ENCODE measurements around the gene MPP7. TPM values are rescaled to one million over a fixed set of nuclear protein-coding genes. Genes with fewer than 3 reads are reported as not detected.

Gene MPP7
- total RNA-seq, 2 donors from 2014 or later: 10.1 to 16.1 TPM

- Histone ChIP-seq H3K4me1 (replicated peaks) (peaks cover 5% of the 10 kb centered on the region), H3K4me3 (no peak overlapping the region), H3K9me3 (no peaks in the 10 kb centered on the region), H3K27ac (no peak overlapping the region), H3K27me3 (replicated peaks; ENCODE audit: insufficient read depth) (no peaks in the 10 kb centered on the region), H3K36me3 (no peaks in the 10 kb centered on the region)
- 72% methylated on average over 4 of the region's 4 CpGs for WGBS
- TF ChIP-seq CTCF (IDR thresholded peaks at IDR 0.05) (no peak), POLR2AphosphoS5 (IDR thresholded peaks at IDR 0.05) (no peak), POLR2A (IDR thresholded peaks at IDR 0.05) (no peak)
- no peak for DNase-seq (ENCODE audit: low spot score)
- intact Hi-C loops (cut with DNase I): no loop called here
Measured at GRCh38 chr10:28279878-28280277, 23.0 kb downstream of the MPP7 start.

GRCh38 chr10:28278842-28279241 lies 24.0 kb downstream of the MPP7 start:
- TF ChIP-seq CTCF (IDR thresholded peaks at IDR 0.05) (no peak), POLR2A (IDR thresholded peaks at IDR 0.05) (no peak), POLR2AphosphoS5 (IDR thresholded peaks at IDR 0.05) (no peak)
- Histone ChIP-seq H3K4me3 (no peak overlapping the region), H3K4me1 (replicated peaks) (peaks cover 5% of the 10 kb centered on the region), H3K27me3 (replicated peaks; ENCODE audit: insufficient read depth) (no peaks in the 10 kb centered on the region), H3K27ac (no peak overlapping the region), H3K36me3 (no peaks in the 10 kb centered on the region), H3K9me3 (no peaks in the 10 kb centered on the region)
- DNase-seq (ENCODE audit: low spot score): no peak
- intact Hi-C loops (cut with DNase I): no loop called here
- 67% methylated on average over 4 of the region's 4 CpGs for WGBS

- WGBS: 85% methylated on average over 4 of the region's 4 CpGs
- intact Hi-C loops (cut with DNase I): no loop called here
- H3K9me3 ChIP-seq: no peaks in the 10 kb centered on the region
- peak overlapping the region; percentile 7 to 40 for H3K27ac ChIP-seq
- no peak for DNase-seq (ENCODE audit: low spot score)
- H3K27me3 ChIP-seq (replicated peaks; ENCODE audit: insufficient read depth): no peaks in the 10 kb centered on the region
- no peak for TF ChIP-seq CTCF (IDR thresholded peaks at IDR 0.05)
- TF ChIP-seq POLR2A (IDR thresholded peaks at IDR 0.05): no peak
- TF ChIP-seq POLR2AphosphoS5 (IDR thresholded peaks at IDR 0.05): no peak
- no peak overlapping the region for H3K4me3 ChIP-seq
- no peaks in the 10 kb centered on the region for H3K36me3 ChIP-seq
- no peaks in the 10 kb centered on the region for H3K4me1 ChIP-seq (replicated peaks)
Measured at GRCh38 chr10:28276384-28276783, 26.5 kb downstream of the MPP7 start.

- Histone ChIP-seq H3K4me1 (replicated peaks) (no peaks in the 10 kb centered on the region), H3K9me3 (no peaks in the 10 kb centered on the region), H3K36me3 (no peaks in the 10 kb centered on the region), H3K4me3 (no peak overlapping the region), H3K27ac (no peak overlapping the region), H3K27me3 (replicated peaks; ENCODE audit: insufficient read depth) (no peaks in the 10 kb centered on the region)
- no peak for TF ChIP-seq POLR2AphosphoS5 (IDR thresholded peaks at IDR 0.05)
- no peak for TF ChIP-seq POLR2A (IDR thresholded peaks at IDR 0.05)
- TF ChIP-seq CTCF (IDR thresholded peaks at IDR 0.05): no peak
- intact Hi-C loops (cut with DNase I): no loop called here
- no peak for DNase-seq (ENCODE audit: low spot score)
Measured at GRCh38 chr10:28274475-28274874, 28.4 kb downstream of the MPP7 start.

GRCh38 chr10:28273343-28273742 lies 29.5 kb downstream of the MPP7 start:
- intact Hi-C loops (cut with DNase I): no loop called here
- no peaks in the 10 kb centered on the region for H3K9me3 ChIP-seq
- WGBS: 66% methylated on average over 5 of the region's 5 CpGs
- no peaks in the 10 kb centered on the region for H3K4me1 ChIP-seq (replicated peaks)
- no peak for DNase-seq (ENCODE audit: low spot score)
- no peaks in the 10 kb centered on the region for H3K27me3 ChIP-seq (replicated peaks; ENCODE audit: insufficient read depth)
- no peak overlapping the region for H3K27ac ChIP-seq
- no peaks in the 10 kb centered on the region for H3K36me3 ChIP-seq
- TF ChIP-seq POLR2A (IDR thresholded peaks at IDR 0.05) (no peak), CTCF (IDR thresholded peaks at IDR 0.05) (no peak), POLR2AphosphoS5 (IDR thresholded peaks at IDR 0.05) (no peak)
- H3K4me3 ChIP-seq: no peak overlapping the region

Measured in prostate gland (tissue), 2 donors.